ENCODE data around the gene PLLP.

The PLLP gene

DNA sequence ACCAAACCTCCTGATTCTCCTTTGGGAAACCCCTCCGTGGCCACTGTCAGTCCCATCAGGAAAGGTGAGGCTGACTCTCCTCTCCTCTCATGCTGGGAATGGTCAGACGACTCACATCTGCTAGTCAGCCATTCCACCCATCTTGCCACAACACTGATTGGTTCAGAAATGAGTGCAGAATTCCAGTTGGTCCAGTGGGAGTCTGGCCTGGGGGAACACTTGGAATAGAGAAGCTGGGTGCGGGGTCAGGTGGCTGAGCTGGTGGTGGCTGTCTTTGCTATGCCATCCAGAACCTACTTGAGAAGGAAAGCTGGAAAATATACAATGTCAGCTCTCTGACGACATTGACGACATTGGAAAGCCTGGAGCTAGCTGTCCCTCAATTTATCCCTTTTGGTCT, 23.6 kb upstream of the PLLP start:
- TF ChIP-seq ZNF274 (IDR thresholded peaks at IDR 0.05; ENCODE audit: low read depth, low read length): no peak
- no peak overlapping the region for H3K4me3 ChIP-seq (ENCODE audit: low read length)

DNA sequence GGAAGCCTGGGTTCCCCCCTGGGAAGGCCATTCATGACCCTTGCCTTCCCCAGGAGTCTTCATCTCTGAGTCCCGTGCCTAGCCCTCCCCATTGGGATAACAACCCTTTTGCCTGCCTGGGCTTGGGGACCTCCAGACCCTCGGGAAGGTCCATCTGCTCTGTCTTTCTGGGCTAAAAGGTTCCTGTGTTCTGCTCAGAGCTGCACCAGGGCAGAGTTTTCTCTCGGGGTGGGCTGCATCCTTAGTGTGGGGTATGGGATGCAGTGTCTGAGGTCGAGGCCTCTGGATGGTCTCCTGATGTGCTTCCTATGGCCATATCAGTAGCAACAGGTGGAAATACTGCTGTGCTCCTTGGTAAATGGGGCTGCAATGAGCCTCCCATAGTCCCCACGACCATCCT, 22.9 kb upstream of the PLLP start:
- H3K4me3 ChIP-seq (ENCODE audit: low read length): no peak overlapping the region
- TF ChIP-seq ZNF274 (IDR thresholded peaks at IDR 0.05; ENCODE audit: low read depth, low read length): no peak

DNA sequence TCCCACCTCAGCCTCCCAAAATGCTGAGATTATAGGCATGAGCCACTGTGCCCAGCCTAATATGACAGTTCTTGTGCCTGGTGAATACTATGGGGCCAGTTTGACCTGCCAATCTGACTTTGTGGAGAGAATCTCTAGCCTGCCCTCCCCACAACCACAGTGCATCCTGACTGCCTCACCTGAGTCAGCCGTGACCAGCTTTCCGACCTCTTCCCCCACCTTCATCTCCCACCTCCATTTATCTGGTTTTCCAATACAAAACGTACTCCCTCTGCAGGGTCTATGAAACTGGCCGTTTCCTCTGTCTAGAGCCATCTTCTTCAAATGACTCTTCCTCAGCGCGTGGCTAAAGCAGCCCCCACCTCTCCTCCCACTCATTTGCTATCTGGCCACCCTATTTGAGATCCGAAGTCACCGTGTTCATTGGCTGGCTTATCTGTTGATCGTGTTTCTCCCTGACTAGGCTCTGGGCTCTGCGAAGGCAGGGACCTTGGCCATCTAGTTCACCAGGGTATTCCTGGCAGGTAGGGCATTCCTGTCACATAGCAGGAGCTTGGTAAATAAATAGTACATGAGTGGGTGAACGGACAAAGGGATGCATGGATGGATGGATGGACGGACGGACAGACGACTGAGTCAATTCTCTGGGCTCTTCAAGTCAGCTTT, 22.3 kb upstream of the PLLP start:
- H3K4me3 ChIP-seq (ENCODE audit: low read length): no peak overlapping the region

DNA sequence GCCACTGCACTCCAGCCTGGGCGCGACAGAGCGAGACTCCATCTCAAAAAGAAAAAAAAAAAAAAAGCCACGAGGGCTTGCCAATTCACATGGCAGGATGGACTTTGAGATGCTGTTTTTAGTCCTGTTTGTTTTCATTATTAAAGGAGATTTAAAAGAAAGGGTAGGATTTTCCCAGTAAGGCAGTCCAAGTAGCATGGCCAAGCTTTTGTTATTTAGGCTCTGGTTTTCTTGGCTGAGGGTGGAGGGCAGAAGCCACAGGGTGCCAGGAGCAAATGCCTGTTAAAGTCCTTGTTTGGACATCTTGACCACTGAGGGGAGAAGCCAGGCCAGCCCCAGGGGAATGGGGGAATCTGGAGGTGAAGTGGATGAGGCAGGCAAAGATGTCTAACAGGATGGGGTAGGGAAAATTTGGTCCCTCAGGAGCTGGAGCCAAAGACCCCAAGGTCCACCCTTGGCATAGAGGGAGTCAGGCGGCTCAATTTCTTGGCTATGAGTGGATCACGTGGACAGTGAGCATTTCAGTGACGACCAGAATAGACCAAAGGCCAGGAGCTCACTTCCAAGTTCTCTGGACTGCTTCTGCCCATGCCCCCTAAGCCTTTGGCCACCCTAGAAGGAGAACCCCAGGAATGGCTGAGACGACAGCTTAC, 20.8 kb upstream of the PLLP start:
- no peak for TF ChIP-seq ZNF274 (IDR thresholded peaks at IDR 0.05; ENCODE audit: low read depth, low read length)
- H3K4me3 ChIP-seq (ENCODE audit: low read length): no peak overlapping the region

More for the DNA sequence above, 22.3 kb upstream of the PLLP start:
- TF ChIP-seq ZNF274 (IDR thresholded peaks at IDR 0.05; ENCODE audit: low read depth, low read length): no peak

DNA sequence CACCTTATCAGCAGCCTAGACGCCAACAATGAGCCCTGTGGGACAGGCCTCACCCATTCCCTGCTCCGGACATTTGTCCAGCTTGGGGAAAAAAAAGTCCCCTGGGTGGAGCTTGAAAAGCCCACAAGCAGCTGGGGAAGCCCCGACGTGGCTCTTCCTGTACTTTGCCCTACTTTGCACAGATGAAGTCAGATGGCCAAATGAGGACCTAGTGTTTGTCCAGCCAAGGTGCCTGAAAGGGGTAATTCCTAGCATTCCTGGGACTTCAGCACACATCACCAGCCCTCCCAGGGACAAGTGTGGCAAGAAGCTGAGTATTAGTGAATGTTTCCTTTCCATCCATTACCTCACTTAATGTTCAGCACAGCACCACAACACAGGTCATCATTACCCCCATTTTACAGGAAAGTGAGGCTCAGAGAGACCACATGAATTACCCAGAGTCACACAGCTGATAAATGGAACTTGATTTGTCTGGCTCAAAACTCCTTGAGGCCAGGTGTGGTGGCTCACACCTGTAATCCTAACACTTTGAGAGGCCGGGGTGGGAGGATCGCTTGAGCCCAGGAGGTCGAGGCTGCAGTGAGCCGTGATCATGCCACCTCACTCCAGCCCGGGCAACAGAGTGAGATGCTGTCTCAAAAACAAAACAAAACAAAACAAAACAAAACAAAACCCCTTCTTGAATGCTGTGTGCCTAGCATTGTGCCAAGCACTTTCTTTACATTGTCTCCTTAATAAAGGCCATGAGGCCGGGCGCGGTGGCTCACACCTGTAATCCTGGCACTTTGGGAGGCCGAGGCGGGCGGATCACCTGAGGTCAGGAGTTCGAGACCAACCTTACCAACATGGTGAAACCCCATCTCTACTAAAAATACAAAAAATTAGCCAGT, 19.9 kb upstream of the PLLP start:
- H3K4me3 ChIP-seq (ENCODE audit: low read length): no peak overlapping the region
- TF ChIP-seq ZNF274 (IDR thresholded peaks at IDR 0.05; ENCODE audit: low read depth, low read length): no peak

DNA sequence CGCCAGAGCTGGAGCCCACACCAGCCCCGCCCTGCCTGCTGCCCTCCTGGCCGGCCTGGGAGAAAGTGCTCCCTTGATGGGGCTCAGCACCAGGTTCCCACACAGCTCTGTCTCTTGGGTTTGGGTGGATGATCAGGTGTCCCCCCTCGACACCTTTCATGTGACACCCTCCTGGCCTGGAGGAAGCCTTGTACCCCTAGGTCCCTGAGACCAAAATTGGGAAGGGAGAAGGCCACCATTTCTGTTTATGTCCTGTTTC, 19.4 kb upstream of the PLLP start:
- H3K4me3 ChIP-seq (ENCODE audit: low read length): no peak overlapping the region
- TF ChIP-seq ZNF274 (IDR thresholded peaks at IDR 0.05; ENCODE audit: low read depth, low read length): no peak

DNA sequence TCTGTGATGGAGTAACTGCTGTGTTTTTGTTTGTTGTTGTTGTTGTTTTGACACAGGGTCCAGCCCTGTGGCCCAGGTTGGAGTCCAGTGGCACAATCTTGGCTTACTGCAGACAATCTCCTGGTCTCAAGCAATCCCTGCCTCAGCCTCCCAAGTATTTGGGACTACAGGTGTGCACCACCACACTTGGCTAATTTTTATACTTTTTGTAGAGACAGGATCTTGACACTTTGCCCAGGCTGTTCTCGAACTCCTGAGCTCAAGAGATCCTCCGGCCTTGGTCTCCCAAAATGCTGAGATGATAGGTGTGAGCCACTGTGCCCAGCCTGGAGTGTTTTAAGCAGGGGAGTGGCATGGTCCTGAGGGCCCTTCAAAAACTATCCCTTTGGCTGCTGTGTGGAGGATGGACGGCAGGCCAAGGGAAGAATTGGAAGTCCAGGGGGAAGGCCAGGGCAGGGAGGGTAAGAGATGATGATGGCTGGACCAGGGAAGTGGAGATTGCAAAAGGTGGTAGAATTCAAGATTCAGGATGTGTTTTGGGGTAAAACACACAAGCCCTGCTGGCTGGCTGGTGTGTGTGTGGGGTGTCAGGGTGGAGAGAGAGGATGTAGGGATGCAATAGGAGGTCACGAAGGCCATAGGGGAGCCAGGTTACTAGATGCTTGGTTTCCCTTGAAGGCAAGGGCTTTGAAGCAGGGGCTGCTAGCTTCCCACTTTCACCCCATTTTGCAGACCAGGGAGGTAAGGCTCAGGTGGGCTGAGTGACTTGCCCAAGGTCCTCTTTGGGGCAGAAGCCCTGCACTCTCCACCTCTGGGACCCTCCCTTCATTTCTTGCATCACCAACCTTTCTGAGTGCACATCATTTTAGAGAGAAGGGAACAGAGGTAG, 18.8 kb upstream of the PLLP start:
- H3K4me3 ChIP-seq (ENCODE audit: low read length): no peak overlapping the region
- no peak for TF ChIP-seq ZNF274 (IDR thresholded peaks at IDR 0.05; ENCODE audit: low read depth, low read length)

DNA sequence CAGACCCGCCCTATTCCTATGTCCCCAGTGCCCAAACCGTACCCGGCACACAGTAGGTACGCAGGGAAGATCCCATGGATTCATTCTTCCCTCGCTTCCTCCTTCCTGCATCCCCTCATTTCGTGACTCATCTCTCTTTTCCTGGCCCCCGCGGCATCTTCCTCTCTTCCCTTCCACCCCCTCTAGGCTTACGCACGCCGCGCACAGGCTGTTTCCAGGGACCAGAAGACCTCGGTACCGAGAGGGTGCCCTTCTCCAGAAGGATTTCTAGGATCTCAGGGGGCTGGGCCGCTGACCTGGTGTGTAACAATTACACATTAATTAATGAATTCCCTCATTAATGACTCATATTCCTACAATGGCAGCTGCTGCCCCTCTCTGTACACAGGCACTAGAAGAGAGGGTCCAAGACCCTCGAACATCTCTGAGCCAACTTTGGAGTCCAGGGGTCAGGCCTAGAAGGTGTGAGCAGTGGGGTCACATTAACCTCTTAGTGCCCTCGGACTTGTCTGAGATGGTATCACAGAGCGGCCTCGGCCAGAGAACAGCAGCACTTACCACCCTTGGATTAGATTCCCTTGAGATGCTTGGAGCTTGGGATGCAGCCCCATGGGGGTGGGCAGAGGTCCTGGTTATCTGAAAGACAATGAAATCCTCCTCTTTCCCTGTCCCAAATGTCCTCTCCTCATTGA, 16.8 kb upstream of the PLLP start:
- TF ChIP-seq ZNF274 (IDR thresholded peaks at IDR 0.05; ENCODE audit: low read depth, low read length): no peak
- H3K4me3 ChIP-seq (ENCODE audit: low read length): peak overlapping the region; percentile 18; the same call in 1 of the 2 replicates

DNA sequence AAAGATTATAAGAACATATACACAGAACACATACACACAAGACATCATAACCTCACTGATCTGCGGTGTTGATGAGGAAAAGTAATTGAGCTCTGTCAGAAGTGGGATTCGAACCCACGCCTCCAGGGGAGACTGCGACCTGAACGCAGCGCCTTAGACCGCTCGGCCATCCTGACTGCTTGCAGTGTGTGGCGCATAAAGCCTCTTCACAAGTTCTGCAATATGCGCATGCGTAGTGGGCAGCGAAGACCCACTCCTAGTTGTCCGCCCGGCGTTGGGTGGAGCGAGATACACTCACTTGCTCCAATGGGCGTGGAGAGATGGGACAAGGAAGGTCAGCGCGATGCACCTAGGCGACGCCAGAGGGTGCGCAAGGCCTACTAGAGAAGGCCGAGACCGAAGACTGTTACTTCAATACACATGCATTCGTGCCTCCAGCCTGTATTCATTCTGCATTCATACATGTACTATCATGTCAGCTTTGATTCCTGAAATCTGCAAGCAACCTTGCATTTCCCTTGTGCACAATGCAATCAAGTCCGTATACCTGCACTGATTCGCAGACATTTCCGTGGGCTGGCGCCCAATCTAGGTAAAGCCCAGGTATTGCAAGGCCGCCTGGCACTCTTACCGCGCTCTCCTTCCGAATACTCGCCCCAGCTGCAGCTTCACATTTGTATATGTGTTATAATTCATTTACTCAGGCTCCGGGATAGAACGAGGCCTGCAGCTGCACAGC, 16.1 kb upstream of the PLLP start:
- no peak for TF ChIP-seq ZNF274 (IDR thresholded peaks at IDR 0.05; ENCODE audit: low read depth, low read length)
- H3K4me3 ChIP-seq (ENCODE audit: low read length): peak overlapping the region; percentile 72

DNA sequence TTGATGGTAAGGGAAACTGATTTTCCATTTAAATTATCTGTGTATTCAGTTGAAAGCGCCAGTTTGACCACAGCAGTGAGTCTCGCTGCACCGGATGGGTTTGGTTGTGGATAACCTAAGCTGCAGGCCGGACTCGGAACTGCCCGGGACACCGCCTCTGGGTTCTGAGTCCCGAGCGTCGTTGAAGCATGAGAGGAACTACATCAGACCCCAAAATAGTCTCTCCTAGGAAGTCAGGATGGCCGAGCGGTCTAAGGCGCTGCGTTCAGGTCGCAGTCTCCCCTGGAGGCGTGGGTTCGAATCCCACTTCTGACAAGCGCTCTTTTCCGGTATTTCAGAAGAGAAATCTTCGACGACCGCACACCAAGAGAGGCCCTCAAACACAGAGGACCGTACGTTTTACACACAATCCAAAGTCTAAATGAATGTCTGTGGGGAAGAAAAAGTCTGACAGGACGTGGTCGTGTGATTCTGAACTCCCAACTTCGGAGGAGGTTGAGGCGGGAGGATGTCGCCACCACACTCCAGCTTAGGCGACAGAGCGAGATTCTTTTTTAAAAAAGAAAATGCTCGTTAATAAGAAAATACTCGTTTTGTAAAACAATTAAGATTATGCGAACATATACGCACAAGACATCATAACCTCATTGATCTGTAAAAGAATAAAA, 15.4 kb upstream of the PLLP start:
- no peak for TF ChIP-seq ZNF274 (IDR thresholded peaks at IDR 0.05; ENCODE audit: low read depth, low read length)
- H3K4me3 ChIP-seq (ENCODE audit: low read length): peak overlapping the region; percentile 72

DNA sequence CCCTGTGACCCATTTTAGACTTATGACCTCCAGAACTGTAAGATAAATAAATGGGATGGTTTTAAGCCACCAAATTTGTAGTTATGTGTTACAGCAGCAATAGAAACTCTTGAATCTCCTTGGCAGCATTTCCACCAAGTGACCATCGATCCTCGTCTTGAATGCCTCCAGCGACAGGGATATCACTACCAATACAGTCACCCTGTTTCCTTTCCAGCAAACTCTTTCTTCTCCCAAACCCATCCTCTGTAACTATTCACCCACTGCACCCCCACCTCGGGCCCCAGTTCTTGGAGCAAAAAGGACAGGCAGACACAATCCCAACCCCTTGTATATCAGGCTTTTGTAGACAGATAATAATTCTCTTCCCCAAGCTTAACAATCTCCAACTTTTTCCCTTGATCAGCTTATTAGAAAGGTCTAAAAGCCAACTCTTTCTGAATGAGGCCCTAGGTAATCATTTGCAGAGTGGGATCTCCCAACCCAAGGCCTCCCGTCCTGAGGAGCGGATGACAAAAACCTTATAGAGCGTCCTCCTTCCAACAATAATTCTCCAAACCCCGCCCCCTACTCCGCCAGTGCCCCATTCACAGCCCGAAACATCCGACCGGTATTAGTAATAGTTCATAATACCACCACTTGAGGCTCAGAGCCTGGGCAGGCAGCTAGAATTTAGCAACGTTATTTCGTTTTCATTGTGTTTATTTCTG, 14.7 kb upstream of the PLLP start:
- TF ChIP-seq ZNF274 (IDR thresholded peaks at IDR 0.05; ENCODE audit: low read depth, low read length): no peak
- peak overlapping the region; percentile 72 for H3K4me3 ChIP-seq (ENCODE audit: low read length)

DNA sequence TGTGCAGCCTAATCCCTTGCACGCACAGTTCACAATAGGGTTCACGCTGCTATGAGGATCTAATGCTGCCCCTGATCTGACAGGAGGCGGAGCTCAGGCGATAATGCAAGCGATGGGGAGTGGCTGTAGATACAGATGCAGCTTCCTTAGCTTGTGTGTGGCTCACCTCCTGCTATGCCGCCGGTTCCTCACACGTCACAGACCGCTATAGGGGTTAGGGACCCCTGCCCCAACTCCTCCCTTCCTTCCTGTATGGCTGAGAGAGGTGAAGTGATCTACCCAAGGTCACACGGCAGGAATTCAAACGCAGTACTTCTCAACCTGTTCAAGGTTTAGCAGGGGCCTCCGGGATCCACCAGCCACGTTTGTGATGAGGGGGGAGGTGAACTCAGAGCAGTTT, 13.4 kb upstream of the PLLP start:
- TF ChIP-seq ZNF274 (IDR thresholded peaks at IDR 0.05; ENCODE audit: low read depth, low read length): no peak
- no peak overlapping the region for H3K4me3 ChIP-seq (ENCODE audit: low read length)

Measured in GM08714 (cell line).